Activated T-helper 1 cell treated with anti-CD3 and anti-CD28 coated beads, Interleukin-12 subunit alpha, Interleukin-12 subunit beta, Interleukin-2, Interleukin-4 antibody, amounts not matched to agents 30 ng/mL and 10 ng/mL and 1 ng/mL, durations not matched to agents 14 hours and 24 hours and 36 hours (primary cell): ENCODE results near the gene UPK3BL2. TPM values are rescaled to one million over a fixed set of nuclear protein-coding genes. Genes with fewer than 3 reads are reported as not detected.
"Not testable (repeated sequence)": the region's sequence is repeated elsewhere in the genome, so short reads cannot be mapped to it uniquely, and the experiment has no call there.

Experiments
- DNase-seq: peaks from one replicate; pipeline ENCODE4 v3.0.0; 2021; ENCODE audit warnings: low spot score
- H3K27ac Mint-ChIP-seq: one replicate; pipeline ENCODE4 v1.8.0; 2021; ENCODE audit warnings: mild to moderate bottlenecking, mixed read lengths
- H3K27me3 Mint-ChIP-seq: one replicate; pipeline ENCODE4 v1.8.0; 2022; ENCODE audit warnings: mild to moderate bottlenecking, moderate library complexity, mixed read lengths; ENCODE audit not compliant: insufficient read depth
- H3K36me3 Mint-ChIP-seq: one replicate; pipeline ENCODE4 v1.8.0; 2021; ENCODE audit warnings: low read depth, mixed read lengths
- H3K4me1 Mint-ChIP-seq: one replicate; pipeline ENCODE4 v1.8.0; 2021; ENCODE audit warnings: low read depth, mixed read lengths
- H3K4me3 Mint-ChIP-seq: one replicate; pipeline ENCODE4 v1.8.0; 2021; ENCODE audit warnings: mild to moderate bottlenecking, moderate library complexity, mixed read lengths
- H3K9me3 Mint-ChIP-seq: one replicate; pipeline ENCODE4 v1.8.0; 2021; ENCODE audit warnings: mixed read lengths
- intact Hi-C: fragments of 100-400 bp; cut with micrococcal nuclease; formaldehyde crosslinking; loops from one replicate; pipeline ENCODE4 v1.15.1; 2024
- total RNA-seq: library from RNA; stranded (reverse); gene quantifications from 2 replicates; pipeline ENCODE4 v1.2.3, GENCODE V29; 2022

The UPK3BL2 gene
- total RNA-seq, 1 donor from 2014 or later, result 15.7 TPM

DNA sequence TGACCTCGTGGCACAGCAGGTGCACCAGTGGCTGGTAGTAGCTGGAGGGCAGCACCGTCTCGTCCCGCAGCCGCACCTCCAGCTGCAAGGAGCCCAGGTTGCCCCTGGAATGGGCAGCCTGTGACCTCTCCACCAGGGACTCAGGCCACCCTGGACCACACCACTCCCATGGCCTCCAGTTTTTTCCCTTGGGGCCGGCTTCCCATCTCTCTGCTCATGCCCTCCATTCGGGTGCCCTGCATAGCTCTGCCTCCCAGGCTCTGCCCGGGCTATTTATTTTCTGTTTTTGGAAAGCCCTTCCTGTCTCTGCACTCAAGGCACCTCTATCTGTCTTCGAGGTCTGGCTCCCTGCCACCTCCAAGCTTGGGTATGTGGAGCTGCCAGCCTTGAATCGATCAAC is 46.6 kb downstream of the UPK3BL2 start:
- DNase-seq, intact Hi-C loops, H3K9me3 Mint-ChIP-seq, H3K36me3 Mint-ChIP-seq, H3K4me3 Mint-ChIP-seq, H3K4me1 Mint-ChIP-seq, H3K27me3 Mint-ChIP-seq, H3K27ac Mint-ChIP-seq: not testable (repeated sequence)

- DNase-seq, intact Hi-C loops, H3K27ac Mint-ChIP-seq, H3K36me3 Mint-ChIP-seq, H3K4me3 Mint-ChIP-seq, H3K4me1 Mint-ChIP-seq, H3K9me3 Mint-ChIP-seq, H3K27me3 Mint-ChIP-seq: not testable (repeated sequence)
Observed at GRCh38 chr7:102494473-102495149, 48.9 kb downstream of the UPK3BL2 start.

DNA sequence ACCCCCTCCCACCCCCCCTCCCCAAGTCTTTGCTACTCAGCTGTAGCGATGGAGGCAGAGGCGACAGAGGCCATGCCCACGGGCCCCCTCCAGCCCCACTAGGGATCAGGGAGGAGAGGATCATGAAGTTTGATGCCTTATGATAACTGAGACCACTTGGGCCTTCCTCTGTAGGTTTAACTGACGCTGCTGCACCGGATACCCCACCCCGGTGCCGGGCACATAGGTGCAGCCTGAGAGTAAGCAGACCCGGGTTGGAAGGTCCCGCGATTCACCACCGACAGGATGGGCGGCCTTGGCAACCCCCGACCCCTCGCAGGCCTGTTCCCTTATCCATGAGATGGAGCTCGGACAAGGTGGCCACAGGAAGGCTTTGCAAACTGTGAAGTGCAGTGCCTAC is 49.5 kb downstream of the UPK3BL2 start:
- H3K36me3 Mint-ChIP-seq, H3K27ac Mint-ChIP-seq, DNase-seq, H3K27me3 Mint-ChIP-seq, H3K4me3 Mint-ChIP-seq, H3K4me1 Mint-ChIP-seq, intact Hi-C loops, H3K9me3 Mint-ChIP-seq: not testable (repeated sequence)

DNA sequence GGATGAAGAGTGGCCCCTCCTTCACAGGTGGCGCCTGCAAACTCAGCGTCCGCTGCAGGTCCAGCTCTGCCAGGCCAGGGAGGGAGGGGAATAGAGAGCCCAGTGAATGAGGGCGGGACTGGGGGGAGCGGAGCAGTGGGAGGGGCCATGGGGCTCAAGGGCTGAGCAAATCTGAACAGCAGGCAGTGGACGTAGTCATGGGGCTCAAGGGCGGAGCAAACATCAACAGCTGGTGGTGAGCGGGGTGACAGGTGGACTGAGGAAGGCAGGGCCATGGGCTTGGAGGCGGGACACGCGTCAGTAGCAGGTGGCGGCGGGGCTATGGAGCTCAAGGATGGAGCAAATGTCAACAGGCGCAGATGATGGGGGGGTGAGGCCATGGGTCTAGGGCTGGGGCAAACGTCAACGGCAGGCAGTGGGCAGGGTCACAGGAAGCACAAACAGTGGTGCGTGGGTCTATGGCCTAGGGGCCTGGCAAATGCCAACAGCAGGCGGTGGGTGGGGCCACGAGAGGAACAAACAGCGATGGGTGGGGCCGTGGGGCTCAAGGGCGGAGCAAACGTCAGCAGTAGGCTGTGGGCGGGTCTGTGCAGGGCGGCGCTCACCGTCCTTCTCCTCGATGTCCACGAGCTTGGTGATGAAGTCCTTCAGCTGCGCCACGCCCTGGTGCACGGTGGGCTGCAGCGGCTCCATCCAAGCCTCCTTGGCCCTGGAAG is 50.1 kb downstream of the UPK3BL2 start:
- H3K36me3 Mint-ChIP-seq, H3K9me3 Mint-ChIP-seq, DNase-seq, H3K4me1 Mint-ChIP-seq, H3K4me3 Mint-ChIP-seq, intact Hi-C loops, H3K27ac Mint-ChIP-seq, H3K27me3 Mint-ChIP-seq: not testable (repeated sequence)

DNA sequence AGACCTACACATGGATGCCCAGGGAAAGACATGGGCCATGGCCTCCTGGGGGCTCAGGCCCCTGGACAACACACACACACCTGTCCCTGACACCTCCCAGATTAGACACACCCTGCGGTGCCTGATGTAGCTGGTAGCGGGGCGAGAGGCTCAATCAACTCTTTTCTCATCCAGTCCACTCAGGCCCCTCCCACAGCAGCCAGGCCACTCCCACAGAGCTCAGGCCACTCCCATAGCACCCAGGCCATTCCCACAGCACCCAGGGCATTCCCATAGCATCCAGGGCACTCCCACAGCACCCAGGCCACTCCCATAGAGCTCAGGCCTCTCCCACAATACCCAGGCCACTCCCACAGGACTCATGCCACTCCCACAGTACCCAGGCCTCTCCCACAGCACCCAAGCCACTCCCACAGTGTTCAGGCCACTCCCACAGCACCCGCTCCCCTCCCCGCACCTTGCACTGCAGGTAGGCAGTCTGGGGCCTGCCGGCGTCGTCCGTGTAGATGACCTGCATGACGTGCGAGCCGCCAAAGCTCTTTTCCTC is 52.9 kb downstream of the UPK3BL2 start:
- intact Hi-C loops, H3K4me1 Mint-ChIP-seq: not testable (repeated sequence)

More for the DNA sequence above, 52.9 kb downstream of the UPK3BL2 start:
- not testable (repeated sequence) for H3K36me3 Mint-ChIP-seq, H3K27me3 Mint-ChIP-seq, H3K4me3 Mint-ChIP-seq, H3K27ac Mint-ChIP-seq, H3K9me3 Mint-ChIP-seq
- DNase-seq, result peak; percentile 57

Other genes with a start within 250 kb of the UPK3BL2 start
- gene SPDYE6, start 187.3 kb downstream of the UPK3BL2 start, total RNA-seq, result not detected in 2 replicates
- 25.7 and 28.3 TPM in 2 replicates for gene PRKRIP1, start 147.3 kb downstream of the UPK3BL2 start, total RNA-seq
- 55.2 and 59.9 TPM in 2 replicates for gene ORAI2, start 110.1 kb downstream of the UPK3BL2 start, total RNA-seq
- 10.7 and 11.2 TPM in 2 replicates for gene ALKBH4, start 78.8 kb downstream of the UPK3BL2 start, total RNA-seq
- 32.9 and 36.3 TPM in 2 replicates for gene LRWD1, start 78.7 kb downstream of the UPK3BL2 start, total RNA-seq
- gene POLR2J, start 64.8 kb downstream of the UPK3BL2 start, total RNA-seq, result 49.7 and 55.3 TPM in 2 replicates
- gene RASA4B, start 25.9 kb downstream of the UPK3BL2 start, total RNA-seq, result 25.4 and 25.9 TPM in 2 replicates
- not detected in 2 replicates for gene SPDYE2, start 7.5 kb upstream of the UPK3BL2 start, total RNA-seq
- 49.6 and 53.9 TPM in 2 replicates for gene POLR2J3, start 28.9 kb upstream of the UPK3BL2 start, total RNA-seq
- 50.1 and 50.4 TPM in 2 replicates for gene RASA4, start 73.1 kb upstream of the UPK3BL2 start, total RNA-seq
- 16.3 and 16.9 TPM in 2 replicates for gene UPK3BL1, start 99.1 kb upstream of the UPK3BL2 start, total RNA-seq
- not detected in 2 replicates for gene SPDYE2B, start 106.6 kb upstream of the UPK3BL2 start, total RNA-seq
- 19.5 and 21.5 TPM in 2 replicates for gene POLR2J2, start 128.0 kb upstream of the UPK3BL2 start, total RNA-seq
- gene FAM185A, start 205.3 kb upstream of the UPK3BL2 start, total RNA-seq, result 9.1 and 10.7 TPM in 2 replicates